ENCODE results near the gene LRRC8D.

- TF ChIP-seq EZH2phosphoT487 (conservative IDR thresholded peaks at IDR 0.05; ENCODE audit: low read length) (no peak), CTCF (IDR thresholded peaks at IDR 0.05; ENCODE audit: insufficient read depth, low read length, poor library complexity, severe bottlenecking) (no peak)
Observed at GRCh38 chr1:89962024-89962741, 141.4 kb downstream of the LRRC8D start.

Measured in SU-DHL-6 (cell line).